GM12873 (cell line): ENCODE results near the gene RASEF.

Experiments
- CTCF ChIP-seq: IDR thresholded peaks from 2 replicates; pipeline ENCODE4 v1.5.1; 2012; ENCODE audit warnings: low read depth, mild to moderate bottlenecking, moderate library complexity, low read length, control low read depth; ENCODE audit not compliant: insufficient read depth; ENCODE audit errors: missing control alignments

The RASEF gene

GRCh38 chr9:83000765-83001164, 62.2 kb downstream of the RASEF start:
- TF ChIP-seq CTCF, result no peak

GRCh38 chr9:82998409-82998808, 64.5 kb downstream of the RASEF start:
- no peak for TF ChIP-seq CTCF

GRCh38 chr9:82997476-82998140, 65.3 kb downstream of the RASEF start:
- TF ChIP-seq CTCF, result no peak

GRCh38 chr9:82996941-82997340, 66.0 kb downstream of the RASEF start:
- no peak for TF ChIP-seq CTCF

- no peak for TF ChIP-seq CTCF
Measured at GRCh38 chr9:82993856-82994605, 68.9 kb downstream of the RASEF start.

- no peak for TF ChIP-seq CTCF
Measured at GRCh38 chr9:82991671-82992070, 71.3 kb downstream of the RASEF start.

- no peak for TF ChIP-seq CTCF
Measured at GRCh38 chr9:82989929-82990328, 73.0 kb downstream of the RASEF start.
